H9 (cell line): ENCODE data around the gene VOPP1. TPM values are rescaled to one million over a fixed set of nuclear protein-coding genes. Genes with fewer than 3 reads are reported as not detected.
"Not testable (repeated sequence)": the region's sequence is repeated elsewhere in the genome, so short reads cannot be mapped to it uniquely, and the experiment has no call there.

ENCODE experiments used
- DNase-seq: peaks from one replicate; pipeline ENCODE4 v3.0.0-alpha.2; 2017
- H2AFZ ChIP-seq: one replicate; pipeline ENCODE4 v1.6.1; 2013; ENCODE audit warnings: mild to moderate bottlenecking, low read length, control low read depth, moderate library complexity
- H2AK5ac ChIP-seq: 2 replicates; pipeline ENCODE4 v1.6.1; 2013; ENCODE audit warnings: low read length, control low read depth, mixed read lengths; ENCODE audit not compliant: insufficient read length
- H2BK120ac ChIP-seq: one replicate; pipeline ENCODE4 v1.6.1; 2013; ENCODE audit warnings: low read depth, mild to moderate bottlenecking, low read length, control low read depth, inconsistent platforms; ENCODE audit not compliant: poor library complexity, severe bottlenecking
- H2BK12ac ChIP-seq: 2 replicates; pipeline ENCODE4 v1.6.1; 2013; ENCODE audit warnings: low read length, control low read depth, mixed read lengths, low read depth; ENCODE audit not compliant: insufficient read length
- H2BK15ac ChIP-seq: 2 replicates; pipeline ENCODE4 v1.6.1; 2013; ENCODE audit warnings: low read depth, low read length, control low read depth
- H2BK20ac ChIP-seq: one replicate; pipeline ENCODE4 v1.6.1; 2013; ENCODE audit warnings: low read depth, mild to moderate bottlenecking, low read length, control low read depth, inconsistent platforms; ENCODE audit not compliant: poor library complexity, severe bottlenecking
- H2BK5ac ChIP-seq: 2 replicates; pipeline ENCODE4 v1.6.1; 2013; ENCODE audit warnings: low read length, control low read depth, mixed read lengths; ENCODE audit not compliant: insufficient read length
- H3K14ac ChIP-seq: 2 replicates; pipeline ENCODE4 v1.6.1; 2013; ENCODE audit warnings: low read length, control low read depth; ENCODE audit not compliant: insufficient read depth
- H3K18ac ChIP-seq: 2 replicates; pipeline ENCODE4 v1.6.1; 2013; ENCODE audit warnings: low read depth, mild to moderate bottlenecking, mixed read lengths, low read length, control low read depth; ENCODE audit not compliant: insufficient read length
- H3K23ac ChIP-seq: 2 replicates; pipeline ENCODE4 v1.6.1; 2013; ENCODE audit warnings: low read length, control low read depth, mixed read lengths, low read depth; ENCODE audit not compliant: insufficient read length
- H3K23me2 ChIP-seq: 2 replicates; pipeline ENCODE4 v1.6.1; 2013; ENCODE audit warnings: low read depth, mild to moderate bottlenecking, mixed read lengths, low read length, control low read depth; ENCODE audit not compliant: insufficient read length, poor library complexity, severe bottlenecking
- H3K27ac ChIP-seq: 2 replicates; pipeline ENCODE4 v1.5.1; 2013; ENCODE audit warnings: low read length, control low read depth, mixed read lengths, low read depth; ENCODE audit not compliant: insufficient read length
- H3K27me3 ChIP-seq: 2 replicates; pipeline ENCODE4 v1.6.1; 2013; ENCODE audit warnings: low read length, control low read depth, inconsistent platforms; ENCODE audit not compliant: insufficient read depth
- H3K4ac ChIP-seq: 2 replicates; pipeline ENCODE4 v1.6.1; 2013; ENCODE audit warnings: low read depth, mild to moderate bottlenecking, control low read depth, inconsistent platforms, low read length, moderate library complexity
- H3K4me1 ChIP-seq: 2 replicates; pipeline ENCODE4 v1.6.1; 2013; ENCODE audit warnings: low read length, control low read depth, inconsistent platforms; ENCODE audit not compliant: insufficient read depth
- H3K4me2 ChIP-seq: 2 replicates; pipeline ENCODE4 v1.6.1; 2013; ENCODE audit warnings: low read length, control low read depth, mixed read lengths; ENCODE audit not compliant: insufficient read length, insufficient read depth
- H3K56ac ChIP-seq: 2 replicates; pipeline ENCODE4 v1.6.1; 2013; ENCODE audit warnings: low read depth, mild to moderate bottlenecking, mixed read lengths, low read length, control low read depth; ENCODE audit not compliant: insufficient read length
- H3K79me1 ChIP-seq: 2 replicates; pipeline ENCODE4 v1.6.1; 2013; ENCODE audit warnings: low read depth, mild to moderate bottlenecking, moderate library complexity, low read length, control low read depth, inconsistent platforms; ENCODE audit not compliant: insufficient read depth, poor library complexity, severe bottlenecking
- H3K79me2 ChIP-seq: 2 replicates; pipeline ENCODE4 v1.6.1; 2013; ENCODE audit warnings: low read length, control low read depth, inconsistent platforms; ENCODE audit not compliant: insufficient read depth
- H3K9ac ChIP-seq: 2 replicates; pipeline ENCODE4 v1.6.1; 2013; ENCODE audit warnings: low read length, control low read depth, mixed read lengths; ENCODE audit not compliant: insufficient read length; ENCODE audit errors: extremely low read depth
- H3K9me3 ChIP-seq: one replicate; pipeline ENCODE4 v1.6.1; 2013; ENCODE audit warnings: low read depth, low read length, inconsistent platforms; ENCODE audit not compliant: control insufficient read depth
- H3T11ph ChIP-seq: one replicate; pipeline ENCODE4 v1.6.1; 2013; ENCODE audit warnings: mild to moderate bottlenecking, low read length, control low read depth, inconsistent platforms
- H4K20me1 ChIP-seq: one replicate; pipeline ENCODE4 v1.6.1; 2013; ENCODE audit not compliant: control insufficient read depth, insufficient read length, insufficient read depth
- H4K5ac ChIP-seq: 2 replicates; pipeline ENCODE4 v1.6.1; 2013; ENCODE audit warnings: low read depth, mild to moderate bottlenecking, mixed read lengths, low read length, control low read depth; ENCODE audit not compliant: insufficient read length
- H4K8ac ChIP-seq: replicated peaks from 2 replicates; pipeline ENCODE4 v1.6.1; 2013; ENCODE audit warnings: low read length, control low read depth, mixed read lengths, low read depth; ENCODE audit not compliant: insufficient read length
- H4K91ac ChIP-seq: 2 replicates; pipeline ENCODE4 v1.6.1; 2013; ENCODE audit warnings: low read depth, mild to moderate bottlenecking, moderate library complexity, mixed read lengths, low read length, control low read depth; ENCODE audit not compliant: insufficient read length
- H3K27ac Mint-ChIP-seq, 3 experiments: 2 replicates in 2 of 3; 3 replicates in 1 of 3; pipeline ENCODE4 v1.8.0; 2020 to 2021; ENCODE audit warnings: mixed read lengths in 3 of 3, mild to moderate bottlenecking in 1 of 3, moderate library complexity in 1 of 3
- H3K27me3 Mint-ChIP-seq: 2 replicates; pipeline ENCODE4 v1.8.0; 2021; ENCODE audit warnings: low read depth, mild to moderate bottlenecking, moderate library complexity, mixed read lengths
- H3K36me3 Mint-ChIP-seq, 3 experiments: 2 replicates in 2 of 3; 3 replicates in 1 of 3; pipeline ENCODE4 v1.8.0; 2020 to 2021; ENCODE audit warnings: low read depth in 3 of 3, mixed read lengths in 3 of 3; ENCODE audit not compliant: insufficient read depth in 1 of 3
- H3K4me1 Mint-ChIP-seq, 2 experiments: 2 replicates each; pipeline ENCODE4 v1.8.0; 2020; ENCODE audit warnings: mixed read lengths in 2 of 2
- H3K4me3 Mint-ChIP-seq, 2 experiments: 2 replicates in 1 of 2; 3 replicates in 1 of 2; pipeline ENCODE4 v1.8.0; 2020 to 2021; ENCODE audit warnings: mild to moderate bottlenecking in 2 of 2, mixed read lengths in 2 of 2, moderate library complexity in 1 of 2
- H3K9me3 Mint-ChIP-seq, 2 experiments: 2 replicates in 1 of 2; 3 replicates in 1 of 2; pipeline ENCODE4 v1.8.0; 2020; ENCODE audit warnings: mild to moderate bottlenecking in 2 of 2, mixed read lengths in 2 of 2, moderate library complexity in 1 of 2
- WGBS: extraction: QIAGEN DNeasy Blood & Tissue Kit; methylation state at CpG from one replicate; pipeline ENCODE4 v1.1.7; 2013; ENCODE audit warnings: missing lambda C conversion rate, low lambda C conversion rate, mixed read lengths; ENCODE audit not compliant: insufficient read length; ENCODE audit errors: extremely low coverage; 5-methylcytosine and 5-hydroxymethylcytosine counted together
- total RNA-seq: library from RNA; stranded (reverse); gene quantifications from 2 replicates; pipeline ENCODE4 v1.2.1, GENCODE V29; 2021

VOPP1 gene
- total RNA-seq, 1 experiment from 2014 or later, result 55.7 TPM

DNA sequence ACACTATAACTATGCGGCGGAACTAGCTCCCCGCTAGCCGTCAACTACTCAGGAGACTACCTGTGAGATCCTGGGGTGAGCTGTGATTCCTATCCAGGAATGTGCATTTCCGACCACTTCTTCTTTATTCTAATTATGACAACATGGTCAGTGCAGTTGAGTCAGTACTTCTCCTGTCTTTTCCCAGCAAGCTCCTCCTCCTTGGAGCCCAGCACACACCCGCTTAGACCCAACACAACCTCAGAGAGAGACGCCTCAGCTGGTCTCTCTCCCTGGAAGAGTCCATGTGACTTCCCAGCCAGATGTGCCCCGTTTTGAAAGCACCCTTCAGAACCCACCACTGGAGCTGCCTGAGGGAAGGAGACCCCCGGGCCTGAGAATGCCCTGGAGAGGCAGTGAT, 100.7 kb downstream of the VOPP1 start:
- H3K4ac ChIP-seq, H2BK12ac ChIP-seq, H4K5ac ChIP-seq, H3K27ac Mint-ChIP-seq, H3K27me3 ChIP-seq, H3K4me2 ChIP-seq, H2AFZ ChIP-seq, H3K27ac ChIP-seq, H3K9ac ChIP-seq, H3K23me2 ChIP-seq, H4K8ac ChIP-seq, H3K18ac ChIP-seq, H3K4me3 Mint-ChIP-seq, H2BK120ac ChIP-seq, H2BK20ac ChIP-seq, H3K79me2 ChIP-seq, H3K14ac ChIP-seq, H2BK5ac ChIP-seq, H3K27me3 Mint-ChIP-seq, DNase-seq, H4K20me1 ChIP-seq, H3K4me1 ChIP-seq, H3T11ph ChIP-seq, H3K23ac ChIP-seq, H3K56ac ChIP-seq, H3K4me1 Mint-ChIP-seq, H3K79me1 ChIP-seq, H2AK5ac ChIP-seq, H2BK15ac ChIP-seq, H4K91ac ChIP-seq: not testable (repeated sequence)
- H3K9me3 ChIP-seq, result peaks cover 11% of the 10 kb centered on the region
- Mint-ChIP-seq H3K9me3 (peaks cover 11 to 14% of the 10 kb centered on the region in 2 experiments), H3K36me3 (peaks cover 29 to 32% (median 32%) of the 10 kb centered on the region in 3 experiments)
- no CpG with 5 or more reads among the region's 9 CpGs for WGBS
